HEK293 (cell line): ENCODE results near the gene RPL29.

Experiments used
- CTCF ChIA-PET: fragments of 350-600 bp; formaldehyde crosslinking; extraction: SDS; loops from one replicate; lab custom pipeline; 2021; ENCODE audit warnings: antibody characterized with exemption; lab: Yijun Ruan, JAX
- POLR2A ChIA-PET: fragments of 300-600 bp; formaldehyde crosslinking; extraction: SDS; loops from one replicate; lab custom pipeline; 2020; ENCODE audit warnings: antibody characterized with exemption, inconsistent platforms; lab: Yijun Ruan, JAX
- H3K27ac ChIP-seq: fragments of 200-500 bp; sonication (Bioruptor generic); 2 replicates; pipeline ENCODE4 v1.5.1; 2014; ENCODE audit warnings: low read depth, low read length, control low read depth, inconsistent platforms; ENCODE audit errors: extremely low read depth
- H3K36me3 ChIP-seq, 2 experiments: fragments of 200-500 bp in 1 of 2; sonication (Bioruptor generic) in 1 of 2; 1 replicate in 1 of 2; 2 replicates in 1 of 2; pipeline ENCODE4 v1.5.1; 2014 to 2017; ENCODE audit warnings: inconsistent platforms in 2 of 2, low read length in 2 of 2; ENCODE audit not compliant: control insufficient read depth in 2 of 2, insufficient read depth in 1 of 2
- H3K4me1 ChIP-seq: fragments of 200-500 bp; sonication (Bioruptor generic); 2 replicates; pipeline ENCODE4 v1.5.1; 2014; ENCODE audit warnings: mild to moderate bottlenecking, low read length, inconsistent platforms; ENCODE audit not compliant: control insufficient read depth, insufficient read depth
- H3K4me3 ChIP-seq: 2 replicates; pipeline ENCODE4 v1.5.1; 2011; ENCODE audit warnings: low read depth, mild to moderate bottlenecking, control low read depth, low read length, moderate library complexity
- H3K9me3 ChIP-seq: fragments of 200-500 bp; sonication (Bioruptor generic); 2 replicates; pipeline ENCODE4 v1.5.1; 2014; ENCODE audit warnings: low read depth, low read length, inconsistent platforms; ENCODE audit not compliant: control insufficient read depth, insufficient read depth
- GLI2 ChIP-seq: fragments of 450-650 bp; formaldehyde crosslinking; IDR thresholded peaks from 2 replicates; pipeline ENCODE4; 2017; ENCODE audit warnings: missing biosample characterization, missing genetic modification characterization, low read depth, borderline replicate concordance
- GLI4 ChIP-seq: fragments of 450-650 bp; formaldehyde crosslinking; IDR thresholded peaks from 2 replicates; pipeline ENCODE4 v1.5.1; 2016; ENCODE audit warnings: missing biosample characterization, missing genetic modification characterization
- GLIS1 ChIP-seq: fragments of 450-650 bp; formaldehyde crosslinking; IDR thresholded peaks from 2 replicates; pipeline ENCODE4 v1.5.1; 2016; ENCODE audit warnings: missing biosample characterization, missing genetic modification characterization
- IKZF3 ChIP-seq: fragments of 450-650 bp; IDR thresholded peaks from 2 replicates; pipeline ENCODE4 v1.5.0; 2018; ENCODE audit warnings: missing biosample characterization, mild to moderate bottlenecking, missing genetic modification characterization, moderate library complexity
- SCRT2 ChIP-seq: fragments of 450-650 bp; formaldehyde crosslinking; IDR thresholded peaks from 2 replicates; pipeline ENCODE4 v1.5.1; 2016; ENCODE audit warnings: missing biosample characterization, missing genetic modification characterization
- SP3 ChIP-seq: fragments of 450-650 bp; formaldehyde crosslinking; IDR thresholded peaks from 2 replicates; pipeline ENCODE4 v1.5.1; 2016; ENCODE audit warnings: missing biosample characterization, missing genetic modification characterization
- ZNF140 ChIP-seq: fragments of 450-650 bp; formaldehyde crosslinking; IDR thresholded peaks from 2 replicates; pipeline ENCODE4 v1.5.1; 2016; ENCODE audit warnings: missing biosample characterization, missing genetic modification characterization
- ZNF18 ChIP-seq: fragments of 450-650 bp; formaldehyde crosslinking; IDR thresholded peaks from 2 replicates; pipeline ENCODE4 v1.5.1; 2016; ENCODE audit warnings: missing biosample characterization, missing genetic modification characterization
- ZNF362 ChIP-seq: fragments of 450-650 bp; formaldehyde crosslinking; IDR thresholded peaks from 2 replicates; pipeline ENCODE4 v1.5.1; 2016; ENCODE audit warnings: missing biosample characterization, missing genetic modification characterization
- ZNF366 ChIP-seq: fragments of 450-650 bp; formaldehyde crosslinking; conservative IDR thresholded peaks from 2 replicates; pipeline ENCODE4 v1.5.1; 2016; ENCODE audit warnings: missing biosample characterization, missing genetic modification characterization
- ZNF404 ChIP-seq: fragments of 450-650 bp; formaldehyde crosslinking; IDR thresholded peaks from 2 replicates; pipeline ENCODE4 v1.5.1; 2017; ENCODE audit warnings: missing biosample characterization, missing genetic modification characterization
- ZNF423 ChIP-seq: fragments of 450-650 bp; formaldehyde crosslinking; IDR thresholded peaks from 2 replicates; pipeline ENCODE4 v1.5.1; 2016; ENCODE audit warnings: missing biosample characterization, missing genetic modification characterization
- ZNF501 ChIP-seq: fragments of 450-650 bp; formaldehyde crosslinking; IDR thresholded peaks from 2 replicates; pipeline ENCODE4 v1.5.1; 2016; ENCODE audit warnings: missing biosample characterization, missing genetic modification characterization
- ZNF76 ChIP-seq: fragments of 450-650 bp; formaldehyde crosslinking; IDR thresholded peaks from 2 replicates; pipeline ENCODE4; 2016; ENCODE audit warnings: low read depth, missing biosample characterization, missing genetic modification characterization, borderline replicate concordance
- ZNF792 ChIP-seq: fragments of 450-650 bp; formaldehyde crosslinking; IDR thresholded peaks from 2 replicates; pipeline ENCODE4 v1.5.1; 2016; ENCODE audit warnings: missing biosample characterization, missing genetic modification characterization
- ZSCAN16 ChIP-seq: fragments of 450-650 bp; formaldehyde crosslinking; IDR thresholded peaks from 2 replicates; pipeline ENCODE4 v1.5.1; 2016; ENCODE audit warnings: missing biosample characterization, missing genetic modification characterization
- ZSCAN5A ChIP-seq: fragments of 450-650 bp; formaldehyde crosslinking; IDR thresholded peaks from 2 replicates; pipeline ENCODE4 v1.5.1; 2016; ENCODE audit warnings: missing biosample characterization, missing genetic modification characterization
- TF ChIP-seq, protein P1 (sequence below): fragments of 450-650 bp; formaldehyde crosslinking; IDR thresholded peaks from 2 replicates; pipeline ENCODE4 v1.5.1; 2016; ENCODE audit warnings: missing biosample characterization, missing genetic modification characterization
- TF ChIP-seq, protein P2 (sequence below): fragments of 450-650 bp; formaldehyde crosslinking; conservative IDR thresholded peaks from 2 replicates; pipeline ENCODE4 v1.5.1; 2016; ENCODE audit warnings: low read depth, missing biosample characterization, missing genetic modification characterization
- TF ChIP-seq, protein P3 (sequence below): fragments of 450-650 bp; formaldehyde crosslinking; IDR thresholded peaks from 2 replicates; pipeline ENCODE4 v1.5.1; 2016; ENCODE audit warnings: missing biosample characterization, missing genetic modification characterization, low read depth

Gene RPL29

DNA sequence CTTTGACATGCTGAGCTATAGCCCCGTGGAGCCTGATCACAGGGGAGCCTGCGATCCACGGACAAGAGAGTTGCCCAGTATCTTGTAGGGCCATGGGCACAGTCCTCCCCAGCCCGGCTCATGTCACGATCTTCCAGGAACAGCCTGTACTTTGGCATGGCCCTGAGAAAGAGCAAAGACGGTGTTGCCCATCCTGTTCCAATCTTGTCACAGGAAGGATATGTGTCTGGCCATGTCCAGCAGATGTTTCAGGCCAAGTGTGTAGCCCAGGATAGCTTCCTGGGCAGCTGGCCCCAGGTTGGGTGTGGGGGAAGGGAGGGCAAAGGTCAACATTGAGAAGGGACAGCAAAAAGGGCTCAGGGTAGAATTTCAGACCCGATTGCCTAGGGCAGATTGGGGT lies 17.0 kb upstream of the RPL29 start (continued):
- TF ChIP-seq ZSCAN5A (tag by site-specific recombination) (no peak), ZNF76 (tag by site-specific recombination) (no peak)

DNA sequence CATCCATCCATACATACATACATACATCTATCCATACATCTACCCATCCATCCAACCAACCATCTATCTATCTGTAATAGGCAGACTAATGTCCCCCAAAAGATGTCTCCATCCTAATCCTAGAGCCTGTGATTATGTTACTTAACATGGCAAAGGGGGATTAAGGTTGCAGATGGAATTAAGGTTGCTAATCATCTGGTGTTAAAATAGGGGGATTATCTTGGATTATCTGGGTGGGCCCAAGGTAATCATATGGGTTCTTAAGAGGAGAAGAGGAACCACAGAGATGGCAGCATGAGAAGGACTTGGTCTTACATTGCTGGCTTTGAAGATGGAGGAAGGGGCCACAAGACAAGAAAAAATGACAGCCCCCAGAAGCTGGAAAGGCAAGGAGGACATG lies 14.7 kb upstream of the RPL29 start:
- Histone ChIP-seq H3K36me3 (no peaks in the 10 kb centered on the region), H3K9me3 (no peaks in the 10 kb centered on the region), H3K27ac (no peak overlapping the region), H3K4me1 (no peaks in the 10 kb centered on the region), H3K4me3 (no peak overlapping the region)
- POLR2A ChIA-PET = no interaction called here
- CTCF ChIA-PET = interaction anchor here (0.8 kb wide), 1 partner anchor 10 kb away, joined by 4 read pairs; no protein-coding TSS in a partner anchor
- TF ChIP-seq ZSCAN5A (tag by site-specific recombination) (no peak), ZNF366 (tag by site-specific recombination) (peak; percentile 4; the same call in 1 of the 2 replicates), ZNF362 (tag by site-specific recombination) (no peak), ZNF501 (tag by site-specific recombination) (no peak)
- TF ChIP-seq, protein P1, sequence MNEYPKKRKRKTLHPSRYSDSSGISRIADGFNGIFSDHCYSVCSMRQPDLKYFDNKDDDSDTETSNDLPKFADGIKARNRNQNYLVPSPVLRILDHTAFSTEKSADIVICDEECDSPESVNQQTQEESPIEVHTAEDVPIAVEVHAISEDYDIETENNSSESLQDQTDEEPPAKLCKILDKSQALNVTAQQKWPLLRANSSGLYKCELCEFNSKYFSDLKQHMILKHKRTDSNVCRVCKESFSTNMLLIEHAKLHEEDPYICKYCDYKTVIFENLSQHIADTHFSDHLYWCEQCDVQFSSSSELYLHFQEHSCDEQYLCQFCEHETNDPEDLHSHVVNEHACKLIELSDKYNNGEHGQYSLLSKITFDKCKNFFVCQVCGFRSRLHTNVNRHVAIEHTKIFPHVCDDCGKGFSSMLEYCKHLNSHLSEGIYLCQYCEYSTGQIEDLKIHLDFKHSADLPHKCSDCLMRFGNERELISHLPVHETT = no peak

- H3K4me3 ChIP-seq = no peak overlapping the region
- ChIA-PET POLR2A (interaction anchor here (1.3 kb wide), 1 partner anchor 11 kb away, joined by 3 read pairs; the partner anchor contains the start of gene RPL29), CTCF (no interaction called here)
- H3K27ac ChIP-seq = no peak overlapping the region
- no peaks in the 10 kb centered on the region for H3K4me1 ChIP-seq
- H3K9me3 ChIP-seq = no peaks in the 10 kb centered on the region
- no peaks in the 10 kb centered on the region for H3K36me3 ChIP-seq
- no peak for TF ChIP-seq SCRT2 (tag by site-specific recombination)
- TF ChIP-seq GLI4 (tag by site-specific recombination) = no peak
- no peak for TF ChIP-seq ZNF423 (tag by site-specific recombination)
- no peak for TF ChIP-seq SP3 (tag by site-specific recombination)
- TF ChIP-seq, protein P2, sequence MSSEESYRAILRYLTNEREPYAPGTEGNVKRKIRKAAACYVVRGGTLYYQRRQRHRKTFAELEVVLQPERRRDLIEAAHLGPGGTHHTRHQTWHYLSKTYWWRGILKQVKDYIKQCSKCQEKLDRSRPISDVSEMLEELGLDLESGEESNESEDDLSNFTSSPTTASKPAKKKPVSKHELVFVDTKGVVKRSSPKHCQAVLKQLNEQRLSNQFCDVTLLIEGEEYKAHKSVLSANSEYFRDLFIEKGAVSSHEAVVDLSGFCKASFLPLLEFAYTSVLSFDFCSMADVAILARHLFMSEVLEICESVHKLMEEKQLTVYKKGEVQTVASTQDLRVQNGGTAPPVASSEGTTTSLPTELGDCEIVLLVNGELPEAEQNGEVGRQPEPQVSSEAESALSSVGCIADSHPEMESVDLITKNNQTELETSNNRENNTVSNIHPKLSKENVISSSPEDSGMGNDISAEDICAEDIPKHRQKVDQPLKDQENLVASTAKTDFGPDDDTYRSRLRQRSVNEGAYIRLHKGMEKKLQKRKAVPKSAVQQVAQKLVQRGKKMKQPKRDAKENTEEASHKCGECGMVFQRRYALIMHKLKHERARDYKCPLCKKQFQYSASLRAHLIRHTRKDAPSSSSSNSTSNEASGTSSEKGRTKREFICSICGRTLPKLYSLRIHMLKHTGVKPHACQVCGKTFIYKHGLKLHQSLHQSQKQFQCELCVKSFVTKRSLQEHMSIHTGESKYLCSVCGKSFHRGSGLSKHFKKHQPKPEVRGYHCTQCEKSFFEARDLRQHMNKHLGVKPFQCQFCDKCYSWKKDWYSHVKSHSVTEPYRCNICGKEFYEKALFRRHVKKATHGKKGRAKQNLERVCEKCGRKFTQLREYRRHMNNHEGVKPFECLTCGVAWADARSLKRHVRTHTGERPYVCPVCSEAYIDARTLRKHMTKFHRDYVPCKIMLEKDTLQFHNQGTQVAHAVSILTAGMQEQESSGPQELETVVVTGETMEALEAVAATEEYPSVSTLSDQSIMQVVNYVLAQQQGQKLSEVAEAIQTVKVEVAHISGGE (tag by site-specific recombination) = no peak
- TF ChIP-seq, protein P3, sequence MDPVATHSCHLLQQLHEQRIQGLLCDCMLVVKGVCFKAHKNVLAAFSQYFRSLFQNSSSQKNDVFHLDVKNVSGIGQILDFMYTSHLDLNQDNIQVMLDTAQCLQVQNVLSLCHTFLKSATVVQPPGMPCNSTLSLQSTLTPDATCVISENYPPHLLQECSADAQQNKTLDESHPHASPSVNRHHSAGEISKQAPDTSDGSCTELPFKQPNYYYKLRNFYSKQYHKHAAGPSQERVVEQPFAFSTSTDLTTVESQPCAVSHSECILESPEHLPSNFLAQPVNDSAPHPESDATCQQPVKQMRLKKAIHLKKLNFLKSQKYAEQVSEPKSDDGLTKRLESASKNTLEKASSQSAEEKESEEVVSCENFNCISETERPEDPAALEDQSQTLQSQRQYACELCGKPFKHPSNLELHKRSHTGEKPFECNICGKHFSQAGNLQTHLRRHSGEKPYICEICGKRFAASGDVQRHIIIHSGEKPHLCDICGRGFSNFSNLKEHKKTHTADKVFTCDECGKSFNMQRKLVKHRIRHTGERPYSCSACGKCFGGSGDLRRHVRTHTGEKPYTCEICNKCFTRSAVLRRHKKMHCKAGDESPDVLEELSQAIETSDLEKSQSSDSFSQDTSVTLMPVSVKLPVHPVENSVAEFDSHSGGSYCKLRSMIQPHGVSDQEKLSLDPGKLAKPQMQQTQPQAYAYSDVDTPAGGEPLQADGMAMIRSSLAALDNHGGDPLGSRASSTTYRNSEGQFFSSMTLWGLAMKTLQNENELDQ = no peak
- TF ChIP-seq ZNF140 = no peak
- no peak for TF ChIP-seq ZNF792 (tag by site-specific recombination)
- no peak for TF ChIP-seq ZSCAN16 (tag by site-specific recombination)
- no peak for TF ChIP-seq ZNF404
- no peak for TF ChIP-seq GLIS1 (tag by site-specific recombination)
- TF ChIP-seq ZNF18 (tag by site-specific recombination) = no peak
- no peak for TF ChIP-seq GLI2
- no peak for TF ChIP-seq IKZF3
Measured at GRCh38 chr3:52007291-52007690, 11.6 kb upstream of the RPL29 start.
